Thymus (tissue), 11 donors: ENCODE data around the gene CLEC18C. TPM values are rescaled to one million over a fixed set of nuclear protein-coding genes. Genes with fewer than 3 reads are reported as not detected.
"Not testable (repeated sequence)": the region's sequence is repeated elsewhere in the genome, so short reads cannot be mapped to it uniquely, and the experiment has no call there.

Experiments used
- DNase-seq, 9 donors: peaks; one replicate each; pipeline ENCODE4 v3.0.0-alpha.2; 2013; ENCODE audit warnings: low spot score in 9 of 9, low read depth in 6 of 9, missing footprints in 1 of 9
- H3K27ac ChIP-seq, 2 donors: one replicate each; pipeline ENCODE4 v1.5.1; 2013; ENCODE audit warnings: control low read depth in 1 of 2, low read depth in 1 of 2, low read length in 1 of 2, mild to moderate bottlenecking in 1 of 2, moderate library complexity in 1 of 2
- H3K27me3 ChIP-seq, 2 donors: one replicate each; pipeline ENCODE4 v1.5.1; 2013; ENCODE audit warnings: low read length in 1 of 2; ENCODE audit not compliant: control insufficient read depth in 2 of 2, insufficient read depth in 1 of 2
- H3K36me3 ChIP-seq, 2 donors: one replicate each; pipeline ENCODE4 v1.5.1; 2013; ENCODE audit warnings: low read length in 1 of 2, mild to moderate bottlenecking in 1 of 2, moderate library complexity in 1 of 2; ENCODE audit not compliant: control insufficient read depth in 2 of 2, insufficient read depth in 2 of 2
- H3K4me1 ChIP-seq, 2 donors: one replicate each; pipeline ENCODE4 v1.5.1; 2013; ENCODE audit warnings: low read length in 2 of 2; ENCODE audit not compliant: control insufficient read depth in 2 of 2, insufficient read depth in 2 of 2
- H3K4me3 ChIP-seq, 2 donors: one replicate each; pipeline ENCODE4 v1.5.1; 2013; ENCODE audit warnings: low read length in 2 of 2, control low read depth in 1 of 2, mild to moderate bottlenecking in 1 of 2
- H3K9me3 ChIP-seq, 2 donors: one replicate each; pipeline ENCODE4 v1.5.1; 2013; ENCODE audit warnings: low read length in 1 of 2, mild to moderate bottlenecking in 1 of 2; ENCODE audit not compliant: control insufficient read depth in 2 of 2, insufficient read depth in 1 of 2
- WGBS: extraction: QIAGEN DNeasy Blood & Tissue Kit; methylation state at CpG from one replicate; pipeline ENCODE4 v1.1.7; 2013; 5-methylcytosine and 5-hydroxymethylcytosine counted together
- polyA plus RNA-seq: library from polyadenylated mRNA; stranded (reverse); fragments of 200-250 nt; gene quantifications from one replicate; pipeline ENCODE4 v1.2.3, GENCODE V29; 2013
- total RNA-seq: library from RNA; stranded (reverse); fragments of 120-200 nt; gene quantifications from one replicate; pipeline ENCODE4 v1.2.4, GENCODE V29; 2013
- donor health status: healthy.

Gene CLEC18C
- total and polyA plus RNA-seq, 2 donors, result 0.05 to 0.37 TPM

- not testable (repeated sequence) for DNase-seq, H3K4me3 ChIP-seq, H3K27ac ChIP-seq, H3K27me3 ChIP-seq, H3K9me3 ChIP-seq, H3K4me1 ChIP-seq, H3K36me3 ChIP-seq
- 91% methylated on average over 3 of the region's 3 CpGs for WGBS
Measured at GRCh38 chr16:70198666-70199065, 25.1 kb downstream of the CLEC18C start.

DNA sequence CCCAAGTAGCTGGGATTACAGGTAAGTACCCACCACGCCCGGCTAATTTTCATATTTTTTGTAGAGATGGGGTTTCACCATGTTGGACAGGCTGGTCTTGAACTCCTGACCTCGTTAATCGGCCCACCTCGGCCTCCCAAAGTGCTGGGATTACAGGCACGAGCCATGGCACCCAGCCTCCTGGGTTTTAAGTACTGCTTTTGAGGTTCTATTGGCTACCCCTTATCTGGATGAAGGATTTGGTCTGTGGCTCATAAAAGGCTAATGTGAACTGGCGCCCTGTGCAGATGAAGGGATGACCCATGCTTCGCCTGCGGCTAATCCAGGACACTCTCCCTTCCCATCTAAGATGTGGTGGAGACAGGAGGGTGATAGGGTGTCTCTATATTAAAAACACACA, 25.6 kb downstream of the CLEC18C start:
- H3K9me3 ChIP-seq, DNase-seq, H3K36me3 ChIP-seq, H3K4me1 ChIP-seq, H3K27me3 ChIP-seq, H3K27ac ChIP-seq, H3K4me3 ChIP-seq: not testable (repeated sequence)
- whole genome bisulfite sequencing, result 95% methylated on average over 9 of the region's 9 CpGs

- WGBS, result 91% methylated on average over 8 of the region's 8 CpGs
Measured at GRCh38 chr16:70200063-70200462, 26.5 kb downstream of the CLEC18C start.

DNA sequence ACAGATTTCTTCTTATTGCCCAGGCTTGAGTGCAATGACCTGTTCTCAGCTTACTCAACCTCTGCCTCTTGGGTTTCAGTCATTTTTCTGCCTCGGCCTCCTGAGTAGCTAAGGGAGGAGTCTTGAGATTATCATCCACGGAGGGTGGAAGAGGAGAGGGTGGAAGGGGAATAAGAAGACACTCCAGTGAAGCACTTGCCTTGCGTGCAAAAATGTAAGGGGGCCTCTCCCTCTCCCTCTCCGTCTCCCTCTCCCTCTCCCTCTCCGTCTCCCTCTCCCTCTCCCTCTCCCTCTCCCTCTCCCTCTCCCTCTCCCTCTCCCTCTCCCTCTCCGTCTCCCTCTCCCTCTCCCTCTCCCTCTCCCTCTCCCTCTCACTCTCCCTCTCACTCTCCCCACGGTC, 29.9 kb downstream of the CLEC18C start:
- H3K4me1 ChIP-seq, H3K36me3 ChIP-seq, H3K9me3 ChIP-seq, H3K4me3 ChIP-seq, DNase-seq, H3K27ac ChIP-seq, H3K27me3 ChIP-seq: not testable (repeated sequence)
- 89% methylated on average over 4 of the region's 7 CpGs for WGBS

More at GRCh38 chr16:70200063-70200462, 26.5 kb downstream of the CLEC18C start:
- not testable (repeated sequence) for DNase-seq, H3K27me3 ChIP-seq, H3K27ac ChIP-seq, H3K36me3 ChIP-seq, H3K4me3 ChIP-seq, H3K9me3 ChIP-seq, H3K4me1 ChIP-seq

DNA sequence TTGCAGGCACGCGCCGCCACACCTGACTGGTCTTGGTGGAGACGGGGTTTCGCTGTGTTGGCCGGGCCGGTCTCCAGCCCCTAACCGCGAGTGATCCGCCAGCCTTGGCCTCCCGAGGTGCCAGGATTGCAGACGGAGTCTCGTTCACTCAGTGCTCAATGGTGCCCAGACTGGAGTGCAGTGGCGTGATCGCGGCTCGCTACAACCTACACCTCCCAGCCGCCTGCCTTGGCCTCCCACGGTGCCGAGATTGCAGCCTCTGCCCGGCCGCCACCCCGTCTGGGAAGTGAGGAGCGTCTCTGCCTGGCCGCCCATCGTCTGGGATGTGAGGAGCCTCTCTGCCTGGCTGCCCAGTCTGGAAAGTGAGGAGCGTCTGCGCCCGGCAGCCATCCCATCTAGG, 30.4 kb downstream of the CLEC18C start:
- H3K27ac ChIP-seq, H3K36me3 ChIP-seq, DNase-seq, H3K4me3 ChIP-seq, H3K4me1 ChIP-seq, H3K27me3 ChIP-seq, H3K9me3 ChIP-seq: not testable (repeated sequence)
- 94% methylated on average over 17 of the region's 29 CpGs for WGBS

DNA sequence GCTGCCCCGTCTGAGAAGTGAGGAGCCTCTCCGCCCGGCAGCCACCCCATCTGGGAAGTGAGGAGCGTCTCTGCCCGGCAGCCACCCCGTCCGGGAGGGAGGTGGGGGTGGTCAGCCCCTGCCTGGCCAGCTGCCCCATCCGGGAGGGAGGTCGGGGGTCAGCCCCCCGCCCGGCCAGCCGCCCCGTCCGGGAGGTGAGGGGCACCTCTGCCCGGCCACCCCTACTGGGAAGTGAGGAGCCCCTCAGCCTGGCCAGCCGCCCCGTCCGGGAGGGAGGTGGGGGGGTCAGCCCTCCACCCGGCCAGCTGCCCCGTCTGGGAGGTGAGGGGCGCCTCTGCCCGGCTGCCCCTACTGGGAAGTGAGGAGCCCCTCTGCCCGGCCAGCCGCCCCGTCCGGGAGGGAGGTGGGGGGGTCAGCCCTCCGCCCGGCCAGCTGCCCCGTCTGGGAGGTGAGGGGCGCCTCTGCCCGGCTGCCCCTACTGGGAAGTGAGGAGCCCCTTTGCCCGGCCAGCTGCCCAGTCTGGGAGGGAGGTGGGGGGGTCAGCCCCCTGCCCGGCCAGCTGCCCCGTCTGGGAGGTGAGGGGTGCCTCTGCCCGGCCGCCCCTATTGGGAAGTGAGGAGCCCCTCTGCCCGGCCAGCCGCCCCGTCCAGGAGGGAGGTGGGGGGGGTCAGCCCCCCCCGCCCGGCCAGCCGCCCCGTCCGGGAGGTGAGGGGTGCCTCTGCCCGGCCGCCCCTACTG, 31.2 kb downstream of the CLEC18C start:
- H3K36me3 ChIP-seq, H3K4me3 ChIP-seq, DNase-seq, H3K4me1 ChIP-seq, H3K27me3 ChIP-seq, H3K27ac ChIP-seq, H3K9me3 ChIP-seq: not testable (repeated sequence)
- 98% methylated on average over 43 of the region's 46 CpGs for WGBS

GRCh38 chr16:70206382-70206781, 32.8 kb downstream of the CLEC18C start:
- not testable (repeated sequence) for H3K4me3 ChIP-seq, H3K27me3 ChIP-seq, H3K4me1 ChIP-seq, H3K9me3 ChIP-seq, H3K27ac ChIP-seq, DNase-seq, H3K36me3 ChIP-seq
- 98% methylated on average over 6 of the region's 6 CpGs for WGBS

DNA sequence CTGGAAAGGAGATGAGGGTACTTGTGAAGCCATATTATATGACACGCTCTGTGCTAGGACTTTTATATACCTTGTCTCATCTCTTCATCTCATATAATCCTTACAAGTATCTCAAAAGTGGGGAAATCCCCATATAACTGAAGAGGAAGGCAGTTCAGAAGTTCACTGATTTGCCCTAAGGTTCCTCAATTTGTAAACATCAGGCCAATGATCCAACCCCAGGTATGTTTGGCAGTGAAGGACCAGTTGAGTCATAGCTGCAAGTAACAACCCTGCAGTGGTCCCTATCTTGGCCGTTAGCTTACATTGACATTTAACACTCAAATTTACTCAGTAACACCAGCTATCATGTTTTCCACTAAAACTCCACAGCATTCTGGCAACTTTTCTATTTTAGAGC, 45.0 kb downstream of the CLEC18C start:
- H3K4me1 ChIP-seq, H3K4me3 ChIP-seq, H3K27me3 ChIP-seq, DNase-seq, H3K36me3 ChIP-seq, H3K9me3 ChIP-seq, H3K27ac ChIP-seq: not testable (repeated sequence)
- WGBS, result 98% methylated on average over 2 of the region's 2 CpGs

- H3K27ac ChIP-seq, DNase-seq, H3K4me1 ChIP-seq, H3K4me3 ChIP-seq, H3K27me3 ChIP-seq, H3K9me3 ChIP-seq: not testable (repeated sequence)
- H3K36me3 ChIP-seq, result peaks cover 8 to 11% of the 10 kb centered on the region in 2 donors
- WGBS, result 88% methylated on average over 2 of the region's 2 CpGs
Measured at GRCh38 chr16:70222574-70222973, 49.0 kb downstream of the CLEC18C start.
